Liver (tissue), 9 donors: ENCODE measurements around the gene FUT4. TPM values are rescaled to one million over a fixed set of nuclear protein-coding genes. Genes with fewer than 3 reads are reported as not detected.

Experiments
- DNase-seq: peaks from one replicate; pipeline ENCODE4 v3.0.0-alpha.2; 2017; ENCODE audit warnings: low spot score
- H3K27ac ChIP-seq, 2 donors: one replicate each; pipeline ENCODE4 v1.7.0; 2013; ENCODE audit warnings: inconsistent platforms in 2 of 2, low read length in 2 of 2, control low read depth in 1 of 2, low read depth in 1 of 2, mild to moderate bottlenecking in 1 of 2
- H3K27me3 ChIP-seq, 4 donors: one replicate each; pipeline versions ENCODE4 v1.6.1 to v1.7.0; 2013; ENCODE audit warnings: low read length in 3 of 4, inconsistent platforms in 1 of 4, mild to moderate bottlenecking in 1 of 4, moderate library complexity in 1 of 4; ENCODE audit not compliant: control insufficient read depth in 4 of 4, insufficient read depth in 4 of 4
- H3K36me3 ChIP-seq, 4 donors: one replicate each; pipeline versions ENCODE4 v1.6.1 to v1.7.0; 2013; ENCODE audit warnings: low read length in 3 of 4, mild to moderate bottlenecking in 3 of 4, low read depth in 1 of 4, moderate library complexity in 1 of 4; ENCODE audit not compliant: control insufficient read depth in 4 of 4, insufficient read depth in 3 of 4
- H3K4me1 ChIP-seq, 4 donors: one replicate each; pipeline versions ENCODE4 v1.6.1 to v1.7.0; 2013; ENCODE audit warnings: low read length in 3 of 4, mild to moderate bottlenecking in 3 of 4, moderate library complexity in 1 of 4; ENCODE audit not compliant: control insufficient read depth in 4 of 4, insufficient read depth in 4 of 4
- H3K4me3 ChIP-seq, 3 donors: one replicate each; pipeline versions ENCODE4 v1.6.1 to v1.7.0; 2013; ENCODE audit warnings: low read length in 3 of 3, control low read depth in 1 of 3, low read depth in 1 of 3, mild to moderate bottlenecking in 1 of 3
- H3K9ac ChIP-seq, 2 donors: one replicate each; pipeline ENCODE4 v1.7.0; 2013; ENCODE audit warnings: low read length in 2 of 2, mild to moderate bottlenecking in 2 of 2, moderate library complexity in 2 of 2, control low read depth in 1 of 2, low read depth in 1 of 2
- H3K9me3 ChIP-seq, 4 donors: one replicate each; pipeline versions ENCODE4 v1.6.1 to v1.7.0; 2013; ENCODE audit warnings: low read length in 3 of 4; ENCODE audit not compliant: control insufficient read depth in 4 of 4
- ATF3 ChIP-seq: IDR thresholded peaks from 2 replicates; pipeline ENCODE4 v1.6.1; 2016; ENCODE audit warnings: antibody characterized with exemption
- CTCF ChIP-seq: fragments of 150-350 bp; IDR thresholded peaks from 2 replicates; pipeline ENCODE4 v1.5.1; 2017; ENCODE audit warnings: improper control_type of control experiment, low read depth, low read length; ENCODE audit not compliant: missing input control
- EGR1 ChIP-seq, 2 donors: IDR thresholded peaks; 2 replicates each; pipeline ENCODE4 v1.6.1; 2016 to 2018; ENCODE audit warnings: antibody characterized with exemption in 2 of 2, low read depth in 2 of 2
- FOXA1 ChIP-seq: IDR thresholded peaks from 2 replicates; pipeline ENCODE4 v1.6.1; 2016; ENCODE audit warnings: antibody characterized with exemption
- FOXA2 ChIP-seq: IDR thresholded peaks from 2 replicates; pipeline ENCODE4 v1.6.1; 2016; ENCODE audit warnings: antibody characterized with exemption
- GABPA ChIP-seq, 2 donors: IDR thresholded peaks in 1 of 2; conservative IDR thresholded peaks in 1 of 2; 2 replicates each; pipeline ENCODE4 v1.6.1; 2016; ENCODE audit warnings: antibody characterized with exemption in 2 of 2, mild to moderate bottlenecking in 1 of 2, moderate library complexity in 1 of 2
- HNF4A ChIP-seq, 2 donors: conservative IDR thresholded peaks; 2 replicates each; pipeline ENCODE4 v1.6.1; 2016; ENCODE audit warnings: antibody characterized with exemption in 2 of 2, mild to moderate bottlenecking in 2 of 2
- HNF4G ChIP-seq: IDR thresholded peaks from 2 replicates; pipeline ENCODE4 v1.6.1; 2016; ENCODE audit warnings: antibody characterized with exemption
- JUND ChIP-seq, 2 donors: IDR thresholded peaks; 2 replicates each; pipeline ENCODE4 v1.6.1; 2016; ENCODE audit warnings: antibody characterized with exemption in 2 of 2
- MAX ChIP-seq: IDR thresholded peaks from 2 replicates; pipeline ENCODE4 v1.6.1; 2016; ENCODE audit warnings: antibody characterized with exemption
- NR2F2 ChIP-seq: IDR thresholded peaks from 2 replicates; pipeline ENCODE4 v1.6.1; 2016; ENCODE audit warnings: antibody characterized with exemption
- RAD21 ChIP-seq, 2 donors: IDR thresholded peaks; 2 replicates each; pipeline ENCODE4 v1.6.1; 2016; ENCODE audit warnings: antibody characterized with exemption in 2 of 2, mild to moderate bottlenecking in 2 of 2
- REST ChIP-seq: IDR thresholded peaks from 2 replicates; pipeline ENCODE4 v1.6.1; 2016; ENCODE audit warnings: antibody characterized with exemption, mild to moderate bottlenecking
- RXRA ChIP-seq, 2 donors: IDR thresholded peaks; 2 replicates each; pipeline ENCODE4 v1.6.1; 2017 to 2018; ENCODE audit warnings: antibody characterized with exemption in 2 of 2, mild to moderate bottlenecking in 1 of 2
- SP1 ChIP-seq: IDR thresholded peaks from 2 replicates; pipeline ENCODE4 v1.6.1; 2018; ENCODE audit warnings: antibody characterized with exemption, mild to moderate bottlenecking
- TAF1 ChIP-seq: conservative IDR thresholded peaks from 2 replicates; pipeline ENCODE4 v1.6.1; 2016; ENCODE audit warnings: antibody characterized with exemption, mild to moderate bottlenecking
- YY1 ChIP-seq: IDR thresholded peaks from 2 replicates; pipeline ENCODE4 v1.6.1; 2016; ENCODE audit warnings: antibody characterized with exemption, mild to moderate bottlenecking
- ZBTB33 ChIP-seq: IDR thresholded peaks from 2 replicates; pipeline ENCODE4 v1.6.1; 2016; ENCODE audit warnings: antibody characterized with exemption
- polyA plus RNA-seq, 2 donors: library from polyadenylated mRNA; stranded (reverse) in 1 of 2; unstranded in 1 of 2; fragments of 200-250 nt in 1 of 2; fragments of >200 nt in 1 of 2; fragmentation: Nextera tagmentation in 1 of 2; extraction: Ambion mirVana in 1 of 2; gene quantifications; one replicate each; pipeline versions ENCODE4 v1.2.1 to v1.2.3, GENCODE V29; 2013 to 2015
- total RNA-seq, 2 donors: library from RNA; depleted of rRNA; stranded (reverse); fragments of >200 nt; gene quantifications; one replicate each; pipeline ENCODE4 v1.2.3, GENCODE V29; 2014
- donor health status: healthy.
- donor health status: healthy.
- donor health status: healthy.
- donor health status: healthy.
- donor health status: healthy.

The FUT4 gene
- total and polyA plus RNA-seq, 4 donors, result 0.47 to 4.3 (median 1.4) TPM

GRCh38 chr11:94536386-94536785 lies 7.3 kb upstream of the FUT4 start:
- Histone ChIP-seq H3K9me3 (no peaks in the 10 kb centered on the region), H3K36me3 (no peaks in the 10 kb centered on the region), H3K4me3 (no peak overlapping the region), H3K27me3 (no peaks in the 10 kb centered on the region), H3K4me1 (no peaks in the 10 kb centered on the region), H3K27ac (no peak overlapping the region), H3K9ac (no peak overlapping the region)
- TF ChIP-seq JUND (IDR thresholded peaks at IDR 0.05), result no peak
- no peak for TF ChIP-seq HNF4G
- TF ChIP-seq NR2F2, result no peak
- TF ChIP-seq TAF1, result no peak
- no peak for TF ChIP-seq CTCF
- TF ChIP-seq RXRA (IDR thresholded peaks at IDR 0.05), result no peak
- TF ChIP-seq REST, result no peak
- TF ChIP-seq ATF3, result no peak
- no peak for TF ChIP-seq SP1
- no peak for TF ChIP-seq FOXA2
- no peak for TF ChIP-seq FOXA1
- no peak for TF ChIP-seq HNF4A (conservative IDR thresholded peaks at IDR 0.05)
- TF ChIP-seq ZBTB33, result no peak
- no peak for TF ChIP-seq YY1
- TF ChIP-seq EGR1 (IDR thresholded peaks at IDR 0.05; ENCODE audit: low read depth in 2 of 2), result no peak
- no peak for TF ChIP-seq MAX
- no peak for TF ChIP-seq RAD21 (IDR thresholded peaks at IDR 0.05)
- TF ChIP-seq GABPA (IDR thresholded peaks at IDR 0.05 in 1 of 2, conservative IDR thresholded peaks at IDR 0.05 in 1 of 2), result no peak
- DNase-seq, result no peak
